ENCODE results near the gene KCND2. TPM values are rescaled to one million over a fixed set of nuclear protein-coding genes. Genes with fewer than 3 reads are reported as not detected.

The KCND2 gene
- total and polyA plus RNA-seq, 2 of the 4 experiments (the other 2 are of a cell fraction): under 0.01 TPM; not detected in 1

- no peak overlapping the region for H4K91ac ChIP-seq (ENCODE audit: insufficient read depth, low read depth, low read length)
- no peak overlapping the region for H3K4me2 ChIP-seq (ENCODE audit: low read depth, low read length)
- no peak overlapping the region for H2BK120ac ChIP-seq (ENCODE audit: low read depth, low read length)
- no peak overlapping the region for H3K4me3 ChIP-seq (ENCODE audit: insufficient read depth, low read depth, low read length)
- H2BK20ac ChIP-seq (ENCODE audit: low read depth, low read length): no peak overlapping the region
- H3K4ac ChIP-seq (ENCODE audit: low read depth, low read length): no peak overlapping the region
- H3K56ac ChIP-seq (ENCODE audit: extremely low read depth, insufficient read depth, low read length): no peak overlapping the region
- no peak overlapping the region for H3K18ac ChIP-seq (ENCODE audit: low read depth, low read length)
- ChIA-PET CTCF (no interaction called here), POLR2A (ENCODE audit: unreplicated experiment) (no interaction called here)
- intact Hi-C loops (cut with micrococcal nuclease) (no loop called here), in situ Hi-C loops (cut with MboI; ENCODE audit: low sequenced_read_pairs) (no loop called here), dilution Hi-C loops (cut with HindIII; ENCODE audit: low sequenced_read_pairs, unreplicated experiment) (no loop called here)
- H3K9me1 ChIP-seq (ENCODE audit: insufficient read depth, low read length): no peaks in the 10 kb centered on the region
- H4K8ac ChIP-seq (ENCODE audit: low read depth in 2 of 2, low read length in 2 of 2): no peak overlapping the region
- DNase-seq: no peak
- no peak overlapping the region for H2AK5ac ChIP-seq (ENCODE audit: low read depth, low read length)
- H3K27ac ChIP-seq (ENCODE audit: insufficient read depth, low read length): no peak overlapping the region
- no peak overlapping the region for H2AK9ac ChIP-seq (replicated peaks; ENCODE audit: low read depth, low read length, poor library complexity)
- BruUV-seq (replicated peaks): no TSS peak
- H3K9ac ChIP-seq (ENCODE audit: low read depth, low read length): no peak overlapping the region
- H2BK5ac ChIP-seq (ENCODE audit: low read depth, low read length, poor library complexity, severe bottlenecking): no peak overlapping the region
- H3K14ac ChIP-seq (replicated peaks; ENCODE audit: low read depth, low read length): no peak overlapping the region
- H4K20me1 ChIP-seq (ENCODE audit: insufficient read depth, low read length): no peaks in the 10 kb centered on the region
- H3K9me3 ChIP-seq (ENCODE audit: control insufficient read depth, insufficient read depth, low read length): no peaks in the 10 kb centered on the region
- ATAC-seq (ENCODE audit: low read depth): no peak
- H2AFZ ChIP-seq (replicated peaks; ENCODE audit: low read length, poor library complexity): no peak overlapping the region
- no peaks in the 10 kb centered on the region for H3K27me3 ChIP-seq (ENCODE audit: control insufficient read depth, insufficient read depth, low read length)
- H3K36me3 ChIP-seq (ENCODE audit: control insufficient read depth, insufficient read depth, low read length): no peaks in the 10 kb centered on the region
- no peak for TF ChIP-seq FOS (IDR thresholded peaks at IDR 0.05; ENCODE audit: low read depth, low read length)
- no peak for TF ChIP-seq RFX5 (IDR thresholded peaks at IDR 0.05; ENCODE audit: low read depth, low read length)
- TF ChIP-seq BHLHE40 (IDR thresholded peaks at IDR 0.05; ENCODE audit: low read depth, low read length): no peak
- TF ChIP-seq CEBPB (IDR thresholded peaks at IDR 0.05; ENCODE audit: low read depth, low read length): no peak
- no peak for TF ChIP-seq POLR2A (IDR thresholded peaks at IDR 0.05; ENCODE audit: low read depth, low read length)
- no peak for TF ChIP-seq SMC3 (IDR thresholded peaks at IDR 0.05; ENCODE audit: low read depth, low read length)
- no peak for TF ChIP-seq MAFK (IDR thresholded peaks at IDR 0.05; ENCODE audit: low read depth, low read length)
- TF ChIP-seq ELK1 (IDR thresholded peaks at IDR 0.05; ENCODE audit: borderline replicate concordance, low read depth, low read length): no peak
- TF ChIP-seq CTCF (conservative IDR thresholded peaks at IDR 0.05; ENCODE audit: low read depth, low read length): no peak
- no peak for TF ChIP-seq NFE2L2 (IDR thresholded peaks at IDR 0.05; ENCODE audit: low read depth, low read length)
- no peak for TF ChIP-seq USF2 (IDR thresholded peaks at IDR 0.05; ENCODE audit: low read depth, low read length)
- TF ChIP-seq RCOR1 (IDR thresholded peaks at IDR 0.05; ENCODE audit: insufficient replicate concordance, low read length): no peak
- no peak for TF ChIP-seq CHD1 (IDR thresholded peaks at IDR 0.05; ENCODE audit: low read depth, low read length)
- no peaks in the 10 kb centered on the region for H3K79me1 ChIP-seq (ENCODE audit: low read depth in 1 of 2, low read length in 2 of 2)
- H3K4me1 ChIP-seq (ENCODE audit: control insufficient read depth, insufficient read depth, low read length): no peaks in the 10 kb centered on the region
- no peak overlapping the region for H3K23ac ChIP-seq (ENCODE audit: low read depth, low read length)
- H4K5ac ChIP-seq (ENCODE audit: low read depth, low read length): no peak overlapping the region
- no peak overlapping the region for H2BK15ac ChIP-seq (ENCODE audit: low read depth, low read length)
Measured at GRCh38 chr7:120603366-120603765, 330.4 kb downstream of the KCND2 start.
